ENCODE results near the gene VPS33A.
A peak's percentile ranks its signal among the peaks of the same experiment; 100 is the strongest.
"Not testable (repeated sequence)": the region's sequence is repeated elsewhere in the genome, so short reads cannot be mapped to it uniquely, and the experiment has no call there.

The VPS33A gene

DNA sequence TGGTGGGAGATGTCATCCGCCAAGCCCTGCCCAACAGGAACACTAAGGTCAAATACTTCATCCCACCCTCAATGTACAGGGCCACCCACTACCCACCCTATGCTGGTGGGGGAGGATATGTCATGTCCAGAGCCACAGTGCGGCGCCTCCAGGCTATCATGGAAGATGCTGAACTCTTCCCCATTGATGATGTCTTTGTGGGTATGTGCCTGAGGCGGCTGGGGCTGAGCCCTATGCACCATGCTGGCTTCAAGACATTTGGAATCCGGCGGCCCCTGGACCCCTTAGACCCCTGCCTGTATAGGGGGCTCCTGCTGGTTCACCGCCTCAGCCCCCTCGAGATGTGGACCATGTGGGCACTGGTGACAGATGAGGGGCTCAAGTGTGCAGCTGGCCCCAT, 59.3 kb downstream of the VPS33A start:
- Histone ChIP-seq H3K9me3 (ENCODE audit: control insufficient read depth in 2 of 2, low read length in 2 of 2) (no peaks in the 10 kb centered on the region), H3K27me3 (ENCODE audit: control insufficient read depth in 2 of 2, insufficient read depth in 2 of 2, low read length in 2 of 2) (peaks cover 8 to 17% of the 10 kb centered on the region in 2 donors), H3K27ac (ENCODE audit: low read depth in 2 of 2, low read length in 2 of 2) (no peak overlapping the region), H3K4me3 (ENCODE audit: low read length in 2 of 2) (no peak overlapping the region), H3K4me1 (ENCODE audit: control insufficient read depth in 2 of 2, insufficient read depth in 2 of 2, low read length in 2 of 2) (peaks cover 6 to 12% of the 10 kb centered on the region in 2 donors), H3K36me3 (ENCODE audit: control insufficient read depth in 2 of 2, insufficient read depth in 2 of 2, low read length in 2 of 2) (peaks cover 20 to 40% of the 10 kb centered on the region in 2 donors), H3K9ac (ENCODE audit: low read depth in 1 of 2, low read length in 2 of 2) (no peak overlapping the region)

DNA sequence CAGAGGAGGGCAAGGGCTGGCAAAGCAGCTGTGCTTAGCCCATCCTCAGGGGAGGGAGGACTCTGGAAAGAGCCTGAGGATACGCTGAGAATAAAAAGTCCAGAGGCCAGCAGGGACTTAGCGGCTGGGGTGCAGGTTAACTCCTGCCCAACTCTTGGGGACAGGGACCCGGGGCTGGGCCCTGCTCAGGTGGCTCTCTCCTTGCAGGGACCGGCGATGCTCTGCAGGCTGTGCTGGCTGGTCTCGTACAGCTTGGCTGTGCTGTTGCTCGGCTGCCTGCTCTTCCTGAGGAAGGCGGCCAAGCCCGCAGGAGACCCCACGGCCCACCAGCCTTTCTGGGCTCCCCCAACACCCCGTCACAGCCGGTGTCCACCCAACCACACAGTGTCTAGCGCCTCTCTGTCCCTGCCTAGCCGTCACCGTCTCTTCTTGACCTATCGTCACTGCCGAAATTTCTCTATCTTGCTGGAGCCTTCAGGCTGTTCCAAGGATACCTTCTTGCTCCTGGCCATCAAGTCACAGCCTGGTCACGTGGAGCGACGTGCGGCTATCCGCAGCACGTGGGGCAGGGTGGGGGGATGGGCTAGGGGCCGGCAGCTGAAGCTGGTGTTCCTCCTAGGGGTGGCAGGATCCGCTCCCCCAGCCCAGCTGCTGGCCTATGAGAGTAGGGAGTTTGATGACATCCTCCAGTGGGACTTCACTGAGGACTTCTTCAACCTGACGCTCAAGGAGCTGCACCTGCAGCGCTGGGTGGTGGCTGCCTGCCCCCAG, 60.0 kb downstream of the VPS33A start:
- Histone ChIP-seq H3K9me3 (ENCODE audit: control insufficient read depth in 2 of 2, low read length in 2 of 2) (no peaks in the 10 kb centered on the region), H3K4me3 (ENCODE audit: low read length in 2 of 2) (no peak overlapping the region), H3K4me1 (ENCODE audit: control insufficient read depth in 2 of 2, insufficient read depth in 2 of 2, low read length in 2 of 2) (peaks cover 6 to 12% of the 10 kb centered on the region in 2 donors)

DNA sequence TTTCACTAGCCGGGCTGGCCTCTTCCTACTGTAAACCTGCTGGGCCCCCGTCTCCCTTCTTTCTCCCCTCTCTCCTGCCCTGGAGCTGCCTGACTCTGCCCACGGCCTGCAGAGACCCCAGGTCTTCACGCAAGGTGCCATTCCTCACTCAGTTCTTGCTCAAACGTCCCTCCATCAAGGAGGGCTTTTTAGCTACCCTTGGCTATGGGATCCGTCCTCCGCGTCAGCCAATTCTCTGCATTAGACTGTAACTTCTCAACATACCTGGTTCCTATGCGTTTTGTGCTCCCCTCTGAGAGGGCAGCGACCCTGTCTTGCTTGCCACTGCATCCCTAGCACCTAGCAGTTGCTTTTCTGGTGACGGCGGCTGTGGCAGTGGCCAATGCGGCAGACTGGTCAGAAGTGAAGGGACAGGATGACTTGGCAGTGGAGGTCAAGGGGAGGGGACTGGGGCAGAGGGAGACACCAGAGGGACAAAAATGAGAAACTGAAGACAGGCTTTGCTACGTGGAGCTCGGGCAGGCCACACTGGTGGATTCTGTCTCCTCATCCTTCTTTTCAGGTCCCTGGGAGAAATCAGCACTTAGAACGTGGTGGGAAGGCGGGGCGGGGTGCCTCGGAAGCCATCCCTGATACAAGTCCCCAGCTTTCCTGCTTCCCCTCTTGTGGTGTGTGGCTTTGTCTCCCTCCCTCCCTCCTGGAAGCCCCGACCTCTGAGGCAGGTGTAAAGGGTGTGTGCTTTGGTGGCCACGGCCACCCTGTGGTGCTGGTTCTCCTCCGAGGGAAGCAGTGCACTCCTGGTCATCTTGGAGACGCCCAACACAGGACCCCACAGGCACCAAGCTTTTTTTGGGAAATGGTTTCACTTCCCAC, 61.0 kb downstream of the VPS33A start:
- no peaks in the 10 kb centered on the region for H3K9me3 ChIP-seq (ENCODE audit: control insufficient read depth in 2 of 2, low read length in 2 of 2)

More for the DNA sequence above, 60.0 kb downstream of the VPS33A start:
- H3K27ac ChIP-seq (ENCODE audit: low read depth in 2 of 2, low read length in 2 of 2): no peak overlapping the region
- H3K36me3 ChIP-seq (ENCODE audit: control insufficient read depth in 2 of 2, insufficient read depth in 2 of 2, low read length in 2 of 2): peaks cover 19 to 34% of the 10 kb centered on the region in 2 donors
- peaks cover 13 to 21% of the 10 kb centered on the region in 2 donors for H3K27me3 ChIP-seq (ENCODE audit: control insufficient read depth in 2 of 2, insufficient read depth in 2 of 2, low read length in 2 of 2)
- no peak overlapping the region for H3K9ac ChIP-seq (ENCODE audit: low read depth in 1 of 2, low read length in 2 of 2)

DNA sequence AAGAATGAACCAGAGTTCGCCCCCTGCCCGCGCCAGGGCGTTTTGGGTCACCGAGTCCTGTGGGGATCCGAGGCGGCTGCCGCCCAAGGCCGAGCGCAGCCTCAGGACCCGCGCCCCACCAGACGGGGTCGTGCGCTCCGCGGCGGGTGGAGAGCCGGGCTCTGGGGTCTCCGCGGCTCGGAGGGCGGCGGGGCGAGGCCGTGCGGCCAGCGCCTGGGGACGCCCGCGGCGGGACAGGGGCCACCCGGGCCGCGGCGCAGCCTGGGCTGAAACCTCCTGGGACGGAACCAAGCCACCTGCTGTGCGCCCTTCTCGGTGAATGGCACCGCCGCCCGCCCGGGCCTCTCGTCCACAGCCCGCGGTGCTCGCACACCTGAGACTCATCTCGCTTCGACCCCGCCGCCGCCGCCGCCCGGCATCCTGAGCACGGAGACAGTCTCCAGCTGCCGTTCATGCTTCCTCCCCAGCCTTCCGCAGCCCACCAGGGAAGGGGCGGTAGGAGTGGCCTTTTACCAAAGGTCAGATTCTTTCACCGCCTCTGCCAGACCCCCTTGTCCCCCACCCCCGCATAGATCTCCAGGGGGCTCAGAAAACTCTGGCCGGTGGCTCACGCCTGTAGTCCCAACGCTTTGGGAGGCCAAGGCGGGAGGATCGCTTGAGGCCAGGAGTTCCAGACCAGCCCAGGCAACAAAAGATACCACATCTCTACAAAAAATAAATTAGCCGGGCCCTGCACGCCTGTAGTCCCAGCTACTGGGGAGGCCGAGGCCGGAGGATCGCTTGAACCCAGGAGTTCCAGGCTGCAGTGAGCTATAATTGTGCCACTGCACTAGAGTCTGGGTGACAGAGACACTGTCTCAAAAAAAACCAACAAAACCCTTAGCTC, 61.9 kb downstream of the VPS33A start:
- Histone ChIP-seq H3K27ac (ENCODE audit: low read depth in 2 of 2, low read length in 2 of 2) (no peak overlapping the region), H3K4me3 (ENCODE audit: low read length in 2 of 2) (peak overlapping the region; percentile 31 to 61), H3K9ac (ENCODE audit: low read depth in 1 of 2, low read length in 2 of 2) (no peak overlapping the region), H3K27me3 (ENCODE audit: control insufficient read depth in 2 of 2, insufficient read depth in 2 of 2, low read length in 2 of 2) (peaks cover 17 to 36% of the 10 kb centered on the region in 2 donors), H3K36me3 (ENCODE audit: control insufficient read depth in 2 of 2, insufficient read depth in 2 of 2, low read length in 2 of 2) (peaks cover 13 to 21% of the 10 kb centered on the region in 2 donors), H3K4me1 (ENCODE audit: control insufficient read depth in 2 of 2, insufficient read depth in 2 of 2, low read length in 2 of 2) (peaks cover 12 to 13% of the 10 kb centered on the region in 2 donors), H3K9me3 (ENCODE audit: control insufficient read depth in 2 of 2, low read length in 2 of 2) (no peaks in the 10 kb centered on the region)

More for the DNA sequence above, 61.0 kb downstream of the VPS33A start:
- Histone ChIP-seq H3K27me3 (ENCODE audit: control insufficient read depth in 2 of 2, insufficient read depth in 2 of 2, low read length in 2 of 2) (peaks cover 15 to 28% of the 10 kb centered on the region in 2 donors), H3K9ac (ENCODE audit: low read depth in 1 of 2, low read length in 2 of 2) (no peak overlapping the region), H3K27ac (ENCODE audit: low read depth in 2 of 2, low read length in 2 of 2) (no peak overlapping the region), H3K36me3 (ENCODE audit: control insufficient read depth in 2 of 2, insufficient read depth in 2 of 2, low read length in 2 of 2) (peaks cover 16 to 29% of the 10 kb centered on the region in 2 donors), H3K4me3 (ENCODE audit: low read length in 2 of 2) (no peak overlapping the region), H3K4me1 (ENCODE audit: control insufficient read depth in 2 of 2, insufficient read depth in 2 of 2, low read length in 2 of 2) (peaks cover 12 to 13% of the 10 kb centered on the region in 2 donors)

DNA sequence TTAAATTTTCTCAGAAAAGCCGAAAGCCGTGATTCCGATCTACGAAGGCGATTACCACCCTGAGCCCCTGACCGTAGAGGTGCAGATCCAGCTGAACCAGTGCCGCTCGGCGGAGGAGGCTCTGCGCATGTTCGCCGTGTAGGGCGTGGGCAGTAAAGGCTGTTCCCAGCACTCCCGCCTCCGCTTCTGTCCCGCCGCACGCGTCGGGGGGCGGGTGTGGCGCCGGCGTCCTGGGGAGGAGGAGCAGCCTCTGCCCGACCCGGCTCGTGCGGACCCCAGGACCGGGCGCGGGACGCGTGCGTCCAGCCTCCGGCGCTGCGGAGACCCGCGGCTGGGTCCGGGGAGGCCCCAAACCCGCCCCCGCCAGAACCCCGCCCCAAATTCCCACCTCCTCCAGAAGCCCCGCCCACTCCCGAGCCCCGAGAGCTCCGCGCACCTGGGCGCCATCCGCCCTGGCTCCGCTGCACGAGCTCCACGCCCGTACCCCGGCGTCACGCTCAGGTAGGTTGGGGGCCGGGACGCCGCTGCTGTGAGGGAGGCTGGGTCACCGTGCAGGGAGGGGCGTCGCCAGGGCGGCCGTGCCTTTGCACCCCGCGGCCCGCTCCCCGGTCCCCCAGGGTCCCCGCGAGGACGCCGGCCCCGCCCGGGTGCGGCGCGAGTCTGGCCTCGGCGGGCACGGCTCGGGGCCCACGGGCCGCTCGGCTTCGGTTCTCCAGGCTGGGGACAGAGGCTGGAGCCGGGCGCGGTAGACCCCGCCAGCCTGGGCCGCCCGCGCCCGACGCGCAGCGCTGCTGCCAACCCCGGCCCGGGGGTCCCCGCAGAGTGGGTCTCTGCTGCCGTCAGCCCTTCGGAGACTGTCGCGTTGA, 62.8 kb downstream of the VPS33A start, which contains the start of gene B3GNT4:
Gene B3GNT4, plus strand, starts transcription at position 409 of the 866 bp plus-strand sequence. CDS start 910 bp downstream, outside the sequence.
- H3K4me1 ChIP-seq (ENCODE audit: control insufficient read depth in 2 of 2, insufficient read depth in 2 of 2, low read length in 2 of 2): peaks cover 12 to 13% of the 10 kb centered on the region in 2 donors
- H3K27ac ChIP-seq (ENCODE audit: low read depth in 2 of 2, low read length in 2 of 2): no peak within 1 kb of the TSS
- peak within 1 kb of the TSS; percentile 61 to 70 for H3K4me3 ChIP-seq (ENCODE audit: low read length in 2 of 2)
- H3K27me3 ChIP-seq (ENCODE audit: control insufficient read depth in 2 of 2, insufficient read depth in 2 of 2, low read length in 2 of 2): peaks cover 17 to 36% of the 10 kb centered on the region in 2 donors
- H3K36me3 ChIP-seq (ENCODE audit: control insufficient read depth in 2 of 2, insufficient read depth in 2 of 2, low read length in 2 of 2): peaks cover 11 to 19% of the 10 kb centered on the region in 2 donors
- H3K9ac ChIP-seq (ENCODE audit: low read depth in 1 of 2, low read length in 2 of 2): peak within 1 kb of the TSS in 1 of 2 donors; percentile 23
- no peaks in the 10 kb centered on the region for H3K9me3 ChIP-seq (ENCODE audit: control insufficient read depth in 2 of 2, low read length in 2 of 2)

DNA sequence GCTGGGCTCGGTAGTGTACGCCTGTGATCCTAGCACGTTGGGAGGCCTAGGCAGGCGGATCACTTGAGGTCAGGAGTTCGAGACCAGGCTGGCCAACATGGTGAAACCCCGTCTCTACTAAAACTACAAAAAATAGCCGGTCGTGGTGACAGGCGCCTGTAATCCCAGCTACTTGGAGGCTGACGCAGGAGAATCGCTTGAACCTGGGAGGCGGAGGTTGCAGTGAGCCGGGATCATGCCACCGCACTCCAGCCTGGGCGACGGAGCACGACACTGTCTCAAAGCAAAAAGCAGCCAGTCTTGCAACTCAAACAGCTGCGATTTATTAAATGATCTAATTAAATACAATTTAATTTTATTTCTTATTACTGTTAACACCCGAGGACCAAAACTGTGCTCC, 63.5 kb downstream of the VPS33A start:
- H3K9me3 ChIP-seq (ENCODE audit: control insufficient read depth in 2 of 2, low read length in 2 of 2); H3K27ac ChIP-seq (ENCODE audit: low read depth in 2 of 2, low read length in 2 of 2): not testable (repeated sequence)
- Histone ChIP-seq H3K4me1 (ENCODE audit: control insufficient read depth in 2 of 2, insufficient read depth in 2 of 2, low read length in 2 of 2) (peaks cover 12 to 13% of the 10 kb centered on the region in 2 donors), H3K27me3 (ENCODE audit: control insufficient read depth in 2 of 2, insufficient read depth in 2 of 2, low read length in 2 of 2) (peaks cover 20 to 36% of the 10 kb centered on the region in 2 donors), H3K9ac (ENCODE audit: low read depth in 1 of 2, low read length in 2 of 2) (peak overlapping the region in 1 of 2 donors; percentile 23), H3K36me3 (ENCODE audit: control insufficient read depth in 2 of 2, insufficient read depth in 2 of 2, low read length in 2 of 2) (peaks cover 6 to 11% of the 10 kb centered on the region in 2 donors), H3K4me3 (ENCODE audit: low read length in 2 of 2) (peak overlapping the region; percentile 61 to 70)

DNA sequence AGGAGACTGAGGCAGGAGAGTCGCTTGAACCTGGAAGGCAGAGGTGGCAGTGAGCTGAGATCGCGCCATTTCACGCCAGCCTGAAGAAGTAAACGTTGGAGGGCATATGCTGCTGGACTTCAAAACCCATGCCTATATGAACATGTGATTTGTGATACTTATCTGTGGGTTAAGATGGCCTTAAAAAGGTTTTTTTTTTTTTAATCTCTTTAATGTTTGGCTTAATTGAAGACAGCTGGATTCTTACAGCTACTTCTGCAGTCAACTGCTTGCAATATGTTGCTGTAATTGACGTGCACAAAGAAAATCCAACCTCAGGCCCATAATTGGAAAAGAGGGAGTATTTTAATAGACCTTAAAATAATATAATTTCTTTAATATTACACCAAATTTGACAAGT, 64.3 kb downstream of the VPS33A start:
- no peaks in the 10 kb centered on the region for H3K9me3 ChIP-seq (ENCODE audit: control insufficient read depth in 2 of 2, low read length in 2 of 2)
- no peak overlapping the region for H3K27ac ChIP-seq (ENCODE audit: low read depth in 2 of 2, low read length in 2 of 2)
- H3K27me3 ChIP-seq (ENCODE audit: control insufficient read depth in 2 of 2, insufficient read depth in 2 of 2, low read length in 2 of 2): peaks cover 23 to 36% of the 10 kb centered on the region in 2 donors
- peaks cover 12 to 13% of the 10 kb centered on the region in 2 donors for H3K4me1 ChIP-seq (ENCODE audit: control insufficient read depth in 2 of 2, insufficient read depth in 2 of 2, low read length in 2 of 2)
- peaks cover 0 to 3% of the 10 kb centered on the region in 2 donors for H3K36me3 ChIP-seq (ENCODE audit: control insufficient read depth in 2 of 2, insufficient read depth in 2 of 2, low read length in 2 of 2)
- no peak overlapping the region for H3K4me3 ChIP-seq (ENCODE audit: low read length in 2 of 2)
- no peak overlapping the region for H3K9ac ChIP-seq (ENCODE audit: low read depth in 1 of 2, low read length in 2 of 2)

DNA sequence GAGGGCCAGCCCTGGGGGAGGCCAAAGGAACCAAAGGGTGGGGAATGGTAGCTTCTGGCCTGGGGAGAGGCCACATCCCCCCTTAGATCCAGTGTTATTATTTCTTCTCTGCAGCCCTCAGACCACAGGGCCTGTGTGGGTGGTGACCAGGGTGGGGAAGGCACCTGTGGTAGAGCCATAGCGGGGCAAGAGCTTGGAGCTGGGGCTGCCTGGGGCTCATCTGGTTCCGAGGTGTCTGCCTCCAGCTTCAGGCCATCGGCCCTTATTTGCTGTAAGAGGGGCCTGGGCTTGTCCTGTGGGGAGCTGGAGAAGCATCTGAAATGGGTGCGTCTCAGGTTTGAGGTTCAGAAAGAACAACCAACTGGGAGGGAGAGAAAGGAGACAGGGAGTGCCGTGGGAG, 64.9 kb downstream of the VPS33A start:
- no peaks in the 10 kb centered on the region for H3K36me3 ChIP-seq (ENCODE audit: control insufficient read depth in 2 of 2, insufficient read depth in 2 of 2, low read length in 2 of 2)
- peaks cover 12 to 13% of the 10 kb centered on the region in 2 donors for H3K4me1 ChIP-seq (ENCODE audit: control insufficient read depth in 2 of 2, insufficient read depth in 2 of 2, low read length in 2 of 2)
- no peak overlapping the region for H3K4me3 ChIP-seq (ENCODE audit: low read length in 2 of 2)
- no peak overlapping the region for H3K9ac ChIP-seq (ENCODE audit: low read depth in 1 of 2, low read length in 2 of 2)
- no peak overlapping the region for H3K27ac ChIP-seq (ENCODE audit: low read depth in 2 of 2, low read length in 2 of 2)
- peaks cover 23 to 36% of the 10 kb centered on the region in 2 donors for H3K27me3 ChIP-seq (ENCODE audit: control insufficient read depth in 2 of 2, insufficient read depth in 2 of 2, low read length in 2 of 2)
- H3K9me3 ChIP-seq (ENCODE audit: control insufficient read depth in 2 of 2, low read length in 2 of 2): no peaks in the 10 kb centered on the region

Data from mucosa of rectum (tissue), 2 donors.